ENCODE results near the gene CCR5AS.
A peak's percentile ranks its signal among the peaks of the same experiment; 100 is the strongest.
"Not testable (repeated sequence)": the region's sequence is repeated elsewhere in the genome, so short reads cannot be mapped to it uniquely, and the experiment has no call there.

CCR5AS gene

GRCh38 chr3:46409739-46410489, 3.0 kb upstream of the CCR5AS start:
- intact Hi-C loops (cut with DNase I) = no loop called here
- ATAC-seq (no peak), DNase-seq (no peak)

GRCh38 chr3:46408853-46409252, 2.0 kb upstream of the CCR5AS start:
- ATAC-seq (no peak), DNase-seq (no peak)
- intact Hi-C loops (cut with DNase I) = no loop called here

- DNase-seq (no peak), ATAC-seq (peak; percentile 55 to 75)
- intact Hi-C loops (cut with DNase I) = no loop called here
Observed at GRCh38 chr3:46407970-46408369, 1.1 kb upstream of the CCR5AS start.

GRCh38 chr3:46406443-46406787, 451 bp downstream of the CCR5AS start:
- intact Hi-C loops (cut with DNase I) = no loop called here
- peak in 1 of 2 donors; percentile 33 for ATAC-seq
- no peak for DNase-seq

- intact Hi-C loops (cut with DNase I) = no loop called here
- DNase-seq (no peak), ATAC-seq (peak; percentile 10 to 34)
Observed at GRCh38 chr3:46405301-46406019, 1.4 kb downstream of the CCR5AS start.

- ATAC-seq; intact Hi-C loops (cut with DNase I); DNase-seq: not testable (repeated sequence)
Observed at GRCh38 chr3:46402902-46403301, 4.0 kb downstream of the CCR5AS start.

GRCh38 chr3:46401579-46401978, 5.3 kb downstream of the CCR5AS start:
- intact Hi-C loops (cut with DNase I) = no loop called here
- ATAC-seq (no peak), DNase-seq (no peak)

GRCh38 chr3:46400846-46401245, 6.0 kb downstream of the CCR5AS start:
- ATAC-seq (no peak), DNase-seq (no peak)
- intact Hi-C loops (cut with DNase I) = no loop called here

GRCh38 chr3:46400000-46400734, 6.7 kb downstream of the CCR5AS start:
- intact Hi-C loops (cut with DNase I) = no loop called here
- ATAC-seq = peak; percentile 52 to 90
- no peak for DNase-seq

- intact Hi-C loops (cut with DNase I) = no loop called here
- ATAC-seq (no peak), DNase-seq (no peak)
Observed at GRCh38 chr3:46399557-46399956, 7.3 kb downstream of the CCR5AS start.

GRCh38 chr3:46399098-46399497, 7.8 kb downstream of the CCR5AS start:
- ATAC-seq (no peak), DNase-seq (no peak)
- intact Hi-C loops (cut with DNase I) = no loop called here

GRCh38 chr3:46398186-46398955, 8.5 kb downstream of the CCR5AS start:
- intact Hi-C loops (cut with DNase I) = no loop called here
- DNase-seq (no peak), ATAC-seq (no peak)

- ATAC-seq (no peak), DNase-seq (no peak)
- intact Hi-C loops (cut with DNase I) = no loop called here
Observed at GRCh38 chr3:46397111-46397510, 9.8 kb downstream of the CCR5AS start.

GRCh38 chr3:46395766-46396530, 10.9 kb downstream of the CCR5AS start:
- ATAC-seq (peak in 1 of 2 donors; percentile 15), DNase-seq (no peak)
- intact Hi-C loops (cut with DNase I) = no loop called here

- peak; percentile 36 to 77 for ATAC-seq
- no peak for DNase-seq
Observed at GRCh38 chr3:46395210-46395661, 11.6 kb downstream of the CCR5AS start.

GRCh38 chr3:46393554-46394434, 13.1 kb downstream of the CCR5AS start:
- intact Hi-C loops (cut with DNase I) = no loop called here
- DNase-seq = no peak
- peak; percentile 44 to 84 for ATAC-seq

More at GRCh38 chr3:46395210-46395661, 11.6 kb downstream of the CCR5AS start:
- intact Hi-C loops (cut with DNase I) = no loop called here

GRCh38 chr3:46393011-46393410, 13.9 kb downstream of the CCR5AS start:
- ATAC-seq (no peak), DNase-seq (no peak)
- intact Hi-C loops (cut with DNase I) = no loop called here

GRCh38 chr3:46391526-46391925, 15.3 kb downstream of the CCR5AS start:
- ATAC-seq; DNase-seq; intact Hi-C loops (cut with DNase I): not testable (repeated sequence)
